Lung (tissue), 12 donors: ENCODE results near the gene EPHA1. TPM values are rescaled to one million over a fixed set of nuclear protein-coding genes. Genes with fewer than 3 reads are reported as not detected.
A peak's percentile ranks its signal among the peaks of the same experiment; 100 is the strongest.

ENCODE experiments used
- ATAC-seq: fragments of 200-7000 bp; cut with Tn5 transposase; one replicate; pipeline ENCODE4 v1.9.1; 2020; ENCODE audit warnings: moderate number of reproducible peaks; ENCODE audit not compliant: insufficient read depth, low FRiP score
- DNase-seq, 3 donors: peaks; one replicate each; pipeline ENCODE4 v3.0.0-alpha.2; 2013 to 2017
- H3K27ac ChIP-seq, 2 donors: one replicate each; pipeline ENCODE4 v1.5.1; 2013; ENCODE audit warnings: mild to moderate bottlenecking in 2 of 2, moderate library complexity in 2 of 2, control low read depth in 1 of 2, inconsistent platforms in 1 of 2, low read depth in 1 of 2, low read length in 1 of 2
- H3K27me3 ChIP-seq, 3 donors: one replicate each; pipeline ENCODE4 v1.5.1; 2013; ENCODE audit warnings: low read length in 2 of 3; ENCODE audit not compliant: control insufficient read depth in 3 of 3, insufficient read depth in 3 of 3
- H3K36me3 ChIP-seq, 4 donors: one replicate each; pipeline ENCODE4 v1.5.1; 2013; ENCODE audit warnings: low read length in 4 of 4, mild to moderate bottlenecking in 1 of 4, moderate library complexity in 1 of 4; ENCODE audit not compliant: control insufficient read depth in 4 of 4, insufficient read depth in 4 of 4
- H3K4me1 ChIP-seq, 5 donors: one replicate each; pipeline ENCODE4 v1.5.1; 2013; ENCODE audit warnings: low read length in 5 of 5, mild to moderate bottlenecking in 2 of 5, moderate library complexity in 1 of 5; ENCODE audit not compliant: control insufficient read depth in 5 of 5, insufficient read depth in 5 of 5
- H3K4me3 ChIP-seq: one replicate; pipeline ENCODE4 v1.5.1; 2013; ENCODE audit warnings: mild to moderate bottlenecking, control low read depth, moderate library complexity
- H3K9ac ChIP-seq, 2 donors: one replicate each; pipeline ENCODE4 v1.5.1; 2013; ENCODE audit warnings: low read length in 2 of 2, control low read depth in 1 of 2; ENCODE audit not compliant: insufficient read depth in 1 of 2
- H3K9me3 ChIP-seq, 4 donors: one replicate each; pipeline ENCODE4 v1.5.1; 2013; ENCODE audit warnings: low read length in 3 of 4, mild to moderate bottlenecking in 1 of 4, moderate library complexity in 1 of 4; ENCODE audit not compliant: control insufficient read depth in 4 of 4, insufficient read depth in 3 of 4
- WGBS, 2 donors: extraction: QIAGEN DNeasy Blood & Tissue Kit; methylation state at CpG; one replicate each; pipeline ENCODE4 v1.1.7; 2013; 5-methylcytosine and 5-hydroxymethylcytosine counted together
- polyA plus RNA-seq, 2 donors: library from polyadenylated mRNA; stranded (reverse); fragments of 200-250 nt; gene quantifications; one replicate each; pipeline ENCODE4 v1.2.1, GENCODE V29; 2013
- total RNA-seq, 2 donors: library from RNA; depleted of rRNA in 1 of 2; stranded (reverse); fragments of >200 nt in 1 of 2; gene quantifications; one replicate each; pipeline ENCODE4 v1.2.1, GENCODE V29; 2014 to 2021
- TF ChIP-seq, protein P1 (sequence below): IDR thresholded peaks from 2 replicates; pipeline ENCODE4 v1.5.1; 2012; ENCODE audit warnings: mild to moderate bottlenecking; ENCODE audit errors: control extremely low read depth, extremely low read depth
- donor health status: control.
- donor health status: control.
- donor health status: Bipolar disorder and iron deficiency.
- donor health status: healthy.
- donor health status: DM: yes; HTN: yes; CAD: no.

EPHA1 gene
- total and polyA plus RNA-seq, 4 donors = 4.2 to 13.3 (median 5.9) TPM

DNA sequence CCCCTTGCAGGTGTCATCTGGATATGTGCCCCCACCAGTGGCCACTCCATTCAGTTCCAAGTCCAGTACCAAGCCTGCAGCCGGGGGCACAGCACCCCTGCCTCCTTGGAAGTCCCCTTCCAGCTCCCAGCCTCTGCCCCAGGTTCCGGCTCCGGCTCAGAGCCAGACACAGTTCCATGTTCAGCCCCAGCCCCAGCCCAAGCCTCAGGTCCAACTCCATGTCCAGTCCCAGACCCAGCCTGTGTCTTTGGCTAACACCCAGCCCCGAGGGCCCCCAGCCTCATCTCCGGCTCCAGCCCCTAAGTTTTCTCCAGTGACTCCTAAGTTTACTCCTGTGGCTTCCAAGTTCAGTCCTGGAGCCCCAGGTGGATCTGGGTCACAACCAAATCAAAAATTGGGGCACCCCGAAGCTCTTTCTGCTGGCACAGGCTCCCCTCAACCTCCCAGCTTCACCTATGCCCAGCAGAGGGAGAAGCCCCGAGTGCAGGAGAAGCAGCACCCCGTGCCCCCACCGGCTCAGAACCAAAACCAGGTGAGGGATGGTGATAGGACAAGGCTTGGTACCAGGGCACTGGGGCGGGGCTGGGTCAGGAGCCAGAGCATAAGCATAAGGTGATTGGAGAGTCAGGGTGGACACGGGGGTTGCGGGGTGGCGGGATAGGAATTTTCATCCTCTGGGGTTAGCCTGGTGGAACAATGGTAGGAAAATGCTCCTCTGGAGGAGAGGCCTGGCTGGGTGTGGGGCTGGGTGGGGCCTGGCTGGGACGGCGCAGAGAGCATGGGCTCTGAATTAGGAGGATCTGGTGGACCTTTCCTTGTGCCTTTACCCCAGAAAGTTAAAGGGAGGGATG lies 25.6 kb downstream of the EPHA1 start:
- Histone ChIP-seq H3K27me3 (no peaks in the 10 kb centered on the region), H3K9ac (peak overlapping the region in 1 of 2 donors; percentile 73), H3K4me3 (peak overlapping the region; percentile 81), H3K27ac (peak overlapping the region; percentile 90 to 99), H3K4me1 (peaks cover 15 to 54% (median 36%) of the 10 kb centered on the region in 5 donors), H3K9me3 (no peaks in the 10 kb centered on the region), H3K36me3 (peaks cover 0 to 38% (median 22%) of the 10 kb centered on the region in 4 donors)
- WGBS, 2 donors = 79 to 86% methylated on average over 15 of the region's 15 CpGs
- no peak for ATAC-seq
- no peak for DNase-seq
- TF ChIP-seq, protein P1, sequence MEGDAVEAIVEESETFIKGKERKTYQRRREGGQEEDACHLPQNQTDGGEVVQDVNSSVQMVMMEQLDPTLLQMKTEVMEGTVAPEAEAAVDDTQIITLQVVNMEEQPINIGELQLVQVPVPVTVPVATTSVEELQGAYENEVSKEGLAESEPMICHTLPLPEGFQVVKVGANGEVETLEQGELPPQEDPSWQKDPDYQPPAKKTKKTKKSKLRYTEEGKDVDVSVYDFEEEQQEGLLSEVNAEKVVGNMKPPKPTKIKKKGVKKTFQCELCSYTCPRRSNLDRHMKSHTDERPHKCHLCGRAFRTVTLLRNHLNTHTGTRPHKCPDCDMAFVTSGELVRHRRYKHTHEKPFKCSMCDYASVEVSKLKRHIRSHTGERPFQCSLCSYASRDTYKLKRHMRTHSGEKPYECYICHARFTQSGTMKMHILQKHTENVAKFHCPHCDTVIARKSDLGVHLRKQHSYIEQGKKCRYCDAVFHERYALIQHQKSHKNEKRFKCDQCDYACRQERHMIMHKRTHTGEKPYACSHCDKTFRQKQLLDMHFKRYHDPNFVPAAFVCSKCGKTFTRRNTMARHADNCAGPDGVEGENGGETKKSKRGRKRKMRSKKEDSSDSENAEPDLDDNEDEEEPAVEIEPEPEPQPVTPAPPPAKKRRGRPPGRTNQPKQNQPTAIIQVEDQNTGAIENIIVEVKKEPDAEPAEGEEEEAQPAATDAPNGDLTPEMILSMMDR = no peak

- TF ChIP-seq, protein P1 = no peak
- peak in 2 of 3 donors; percentile 14 to 20 for DNase-seq
- peaks cover 15 to 54% (median 34%) of the 10 kb centered on the region in 5 donors for H3K4me1 ChIP-seq
- H3K9ac ChIP-seq = peak overlapping the region; percentile 28 to 72
- H3K9me3 ChIP-seq = no peaks in the 10 kb centered on the region
- no peak for ATAC-seq
- H3K4me3 ChIP-seq = peak overlapping the region; percentile 81
- peaks cover 0 to 33% (median 19%) of the 10 kb centered on the region in 4 donors for H3K36me3 ChIP-seq
- H3K27me3 ChIP-seq = no peaks in the 10 kb centered on the region
- H3K27ac ChIP-seq = peak overlapping the region; percentile 90 to 99
- 23 to 35% methylated on average over 19 to 20 of the region's 21 CpGs for WGBS, 2 donors
These were observed 26.4 kb downstream of the EPHA1 start for GRCh38 chr7:143382126-143382790.

DNA sequence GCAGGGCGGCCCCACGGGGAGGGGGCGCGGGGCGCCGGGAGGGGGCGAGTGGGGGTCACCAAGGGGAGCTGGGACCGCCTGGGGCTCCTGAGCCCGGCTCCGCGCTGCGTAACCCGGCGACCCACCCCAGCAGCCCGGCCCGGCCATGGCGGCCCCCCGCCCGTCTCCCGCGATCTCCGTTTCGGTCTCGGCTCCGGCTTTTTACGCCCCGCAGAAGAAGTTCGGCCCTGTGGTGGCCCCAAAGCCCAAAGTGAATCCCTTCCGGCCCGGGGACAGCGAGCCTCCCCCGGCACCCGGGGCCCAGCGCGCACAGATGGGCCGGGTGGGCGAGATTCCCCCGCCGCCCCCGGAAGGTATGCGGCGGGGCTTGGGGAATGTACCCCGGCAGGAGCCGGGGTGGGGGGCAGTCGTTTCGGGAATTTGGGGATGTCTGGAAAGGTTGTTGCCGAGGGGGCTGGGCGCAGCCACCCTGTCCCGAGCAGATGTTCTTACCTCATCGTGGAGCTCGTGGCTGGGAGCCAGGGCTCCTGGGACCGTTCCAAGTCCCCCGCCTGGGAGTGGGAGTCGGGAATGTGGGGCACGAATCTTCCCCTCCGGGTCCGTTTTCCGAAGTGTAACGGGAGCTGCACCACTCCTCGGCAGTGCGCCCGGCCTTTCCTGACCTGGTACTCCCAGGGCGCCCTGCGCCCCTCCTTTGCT lies 27.1 kb downstream of the EPHA1 start:
- ATAC-seq (no peak), DNase-seq (peak; percentile 90 to 94 (median 93))
- TF ChIP-seq, protein P1 = no peak
- 0 to 2% methylated on average over 45 to 64 of the region's 64 CpGs for WGBS, 2 donors
- H3K4me3 ChIP-seq = peak overlapping the region; percentile 81
- H3K4me1 ChIP-seq = peaks cover 15 to 54% (median 31%) of the 10 kb centered on the region in 5 donors
- H3K27me3 ChIP-seq = no peaks in the 10 kb centered on the region
- H3K27ac ChIP-seq = peak overlapping the region; percentile 99
- H3K9me3 ChIP-seq = no peaks in the 10 kb centered on the region
- peaks cover 0 to 28% (median 16%) of the 10 kb centered on the region in 4 donors for H3K36me3 ChIP-seq
- peak overlapping the region; percentile 28 to 72 for H3K9ac ChIP-seq
